H9 (cell line): ENCODE results near the gene GET4. TPM values are rescaled to one million over a fixed set of nuclear protein-coding genes. Genes with fewer than 3 reads are reported as not detected.

Source experiments
- DNase-seq: peaks from one replicate; pipeline ENCODE4 v3.0.0-alpha.2; 2017
- H2AFZ ChIP-seq: one replicate; pipeline ENCODE4 v1.6.1; 2013; ENCODE audit warnings: mild to moderate bottlenecking, low read length, control low read depth, moderate library complexity
- H2AK5ac ChIP-seq: 2 replicates; pipeline ENCODE4 v1.6.1; 2013; ENCODE audit warnings: low read length, control low read depth, mixed read lengths; ENCODE audit not compliant: insufficient read length
- H2BK120ac ChIP-seq: one replicate; pipeline ENCODE4 v1.6.1; 2013; ENCODE audit warnings: low read depth, mild to moderate bottlenecking, low read length, control low read depth, inconsistent platforms; ENCODE audit not compliant: poor library complexity, severe bottlenecking
- H2BK12ac ChIP-seq: 2 replicates; pipeline ENCODE4 v1.6.1; 2013; ENCODE audit warnings: low read length, control low read depth, mixed read lengths, low read depth; ENCODE audit not compliant: insufficient read length
- H2BK15ac ChIP-seq: 2 replicates; pipeline ENCODE4 v1.6.1; 2013; ENCODE audit warnings: low read depth, low read length, control low read depth
- H2BK20ac ChIP-seq: one replicate; pipeline ENCODE4 v1.6.1; 2013; ENCODE audit warnings: low read depth, mild to moderate bottlenecking, low read length, control low read depth, inconsistent platforms; ENCODE audit not compliant: poor library complexity, severe bottlenecking
- H2BK5ac ChIP-seq: 2 replicates; pipeline ENCODE4 v1.6.1; 2013; ENCODE audit warnings: low read length, control low read depth, mixed read lengths; ENCODE audit not compliant: insufficient read length
- H3K14ac ChIP-seq: 2 replicates; pipeline ENCODE4 v1.6.1; 2013; ENCODE audit warnings: low read length, control low read depth; ENCODE audit not compliant: insufficient read depth
- H3K18ac ChIP-seq: 2 replicates; pipeline ENCODE4 v1.6.1; 2013; ENCODE audit warnings: low read depth, mild to moderate bottlenecking, mixed read lengths, low read length, control low read depth; ENCODE audit not compliant: insufficient read length
- H3K23ac ChIP-seq: 2 replicates; pipeline ENCODE4 v1.6.1; 2013; ENCODE audit warnings: low read length, control low read depth, mixed read lengths, low read depth; ENCODE audit not compliant: insufficient read length
- H3K23me2 ChIP-seq: 2 replicates; pipeline ENCODE4 v1.6.1; 2013; ENCODE audit warnings: low read depth, mild to moderate bottlenecking, mixed read lengths, low read length, control low read depth; ENCODE audit not compliant: insufficient read length, poor library complexity, severe bottlenecking
- H3K27ac ChIP-seq: 2 replicates; pipeline ENCODE4 v1.5.1; 2013; ENCODE audit warnings: low read length, control low read depth, mixed read lengths, low read depth; ENCODE audit not compliant: insufficient read length
- H3K27me3 ChIP-seq: 2 replicates; pipeline ENCODE4 v1.6.1; 2013; ENCODE audit warnings: low read length, control low read depth, inconsistent platforms; ENCODE audit not compliant: insufficient read depth
- H3K4ac ChIP-seq: 2 replicates; pipeline ENCODE4 v1.6.1; 2013; ENCODE audit warnings: low read depth, mild to moderate bottlenecking, control low read depth, inconsistent platforms, low read length, moderate library complexity
- H3K4me1 ChIP-seq: 2 replicates; pipeline ENCODE4 v1.6.1; 2013; ENCODE audit warnings: low read length, control low read depth, inconsistent platforms; ENCODE audit not compliant: insufficient read depth
- H3K4me2 ChIP-seq: 2 replicates; pipeline ENCODE4 v1.6.1; 2013; ENCODE audit warnings: low read length, control low read depth, mixed read lengths; ENCODE audit not compliant: insufficient read length, insufficient read depth
- H3K56ac ChIP-seq: 2 replicates; pipeline ENCODE4 v1.6.1; 2013; ENCODE audit warnings: low read depth, mild to moderate bottlenecking, mixed read lengths, low read length, control low read depth; ENCODE audit not compliant: insufficient read length
- H3K79me1 ChIP-seq: 2 replicates; pipeline ENCODE4 v1.6.1; 2013; ENCODE audit warnings: low read depth, mild to moderate bottlenecking, moderate library complexity, low read length, control low read depth, inconsistent platforms; ENCODE audit not compliant: insufficient read depth, poor library complexity, severe bottlenecking
- H3K79me2 ChIP-seq: 2 replicates; pipeline ENCODE4 v1.6.1; 2013; ENCODE audit warnings: low read length, control low read depth, inconsistent platforms; ENCODE audit not compliant: insufficient read depth
- H3K9ac ChIP-seq: 2 replicates; pipeline ENCODE4 v1.6.1; 2013; ENCODE audit warnings: low read length, control low read depth, mixed read lengths; ENCODE audit not compliant: insufficient read length; ENCODE audit errors: extremely low read depth
- H3K9me3 ChIP-seq: one replicate; pipeline ENCODE4 v1.6.1; 2013; ENCODE audit warnings: low read depth, low read length, inconsistent platforms; ENCODE audit not compliant: control insufficient read depth
- H3T11ph ChIP-seq: one replicate; pipeline ENCODE4 v1.6.1; 2013; ENCODE audit warnings: mild to moderate bottlenecking, low read length, control low read depth, inconsistent platforms
- H4K20me1 ChIP-seq: one replicate; pipeline ENCODE4 v1.6.1; 2013; ENCODE audit not compliant: control insufficient read depth, insufficient read length, insufficient read depth
- H4K5ac ChIP-seq: 2 replicates; pipeline ENCODE4 v1.6.1; 2013; ENCODE audit warnings: low read depth, mild to moderate bottlenecking, mixed read lengths, low read length, control low read depth; ENCODE audit not compliant: insufficient read length
- H4K8ac ChIP-seq: replicated peaks from 2 replicates; pipeline ENCODE4 v1.6.1; 2013; ENCODE audit warnings: low read length, control low read depth, mixed read lengths, low read depth; ENCODE audit not compliant: insufficient read length
- H4K91ac ChIP-seq: 2 replicates; pipeline ENCODE4 v1.6.1; 2013; ENCODE audit warnings: low read depth, mild to moderate bottlenecking, moderate library complexity, mixed read lengths, low read length, control low read depth; ENCODE audit not compliant: insufficient read length
- H3K27ac Mint-ChIP-seq, 3 experiments: 2 replicates in 2 of 3; 3 replicates in 1 of 3; pipeline ENCODE4 v1.8.0; 2020 to 2021; ENCODE audit warnings: mixed read lengths in 3 of 3, mild to moderate bottlenecking in 1 of 3, moderate library complexity in 1 of 3
- H3K27me3 Mint-ChIP-seq: 2 replicates; pipeline ENCODE4 v1.8.0; 2021; ENCODE audit warnings: low read depth, mild to moderate bottlenecking, moderate library complexity, mixed read lengths
- H3K36me3 Mint-ChIP-seq, 3 experiments: 2 replicates in 2 of 3; 3 replicates in 1 of 3; pipeline ENCODE4 v1.8.0; 2020 to 2021; ENCODE audit warnings: low read depth in 3 of 3, mixed read lengths in 3 of 3; ENCODE audit not compliant: insufficient read depth in 1 of 3
- H3K4me1 Mint-ChIP-seq, 2 experiments: 2 replicates each; pipeline ENCODE4 v1.8.0; 2020; ENCODE audit warnings: mixed read lengths in 2 of 2
- H3K4me3 Mint-ChIP-seq, 2 experiments: 2 replicates in 1 of 2; 3 replicates in 1 of 2; pipeline ENCODE4 v1.8.0; 2020 to 2021; ENCODE audit warnings: mild to moderate bottlenecking in 2 of 2, mixed read lengths in 2 of 2, moderate library complexity in 1 of 2
- H3K9me3 Mint-ChIP-seq, 2 experiments: 2 replicates in 1 of 2; 3 replicates in 1 of 2; pipeline ENCODE4 v1.8.0; 2020; ENCODE audit warnings: mild to moderate bottlenecking in 2 of 2, mixed read lengths in 2 of 2, moderate library complexity in 1 of 2
- CTCF ChIP-seq: fragments of 200-600 bp; sonication (generic); conservative IDR thresholded peaks from 3 replicates; pipeline ENCODE4 v1.8.0; 2021; ENCODE audit warnings: antibody characterized with exemption, mild to moderate bottlenecking
- WGBS: extraction: QIAGEN DNeasy Blood & Tissue Kit; methylation state at CpG from one replicate; pipeline ENCODE4 v1.1.7; 2013; ENCODE audit warnings: missing lambda C conversion rate, low lambda C conversion rate, mixed read lengths; ENCODE audit not compliant: insufficient read length; ENCODE audit errors: extremely low coverage; 5-methylcytosine and 5-hydroxymethylcytosine counted together
- total RNA-seq: library from RNA; stranded (reverse); gene quantifications from 2 replicates; pipeline ENCODE4 v1.2.1, GENCODE V29; 2021

The GET4 gene
- total RNA-seq, 1 experiment from 2014 or later = 70.2 TPM

- H3K27ac ChIP-seq = no peak overlapping the region
- no peak overlapping the region for H3K9ac ChIP-seq
- no peak overlapping the region for H3K4me2 ChIP-seq
- H3K23me2 ChIP-seq = no peaks in the 10 kb centered on the region
- no peak overlapping the region for H3K18ac ChIP-seq
- no peak overlapping the region for H3K23ac ChIP-seq
- no peak overlapping the region for H3K4ac ChIP-seq
- TF ChIP-seq CTCF = no peak
- DNase-seq = no peak
- H3K79me1 ChIP-seq = peaks cover 9% of the 10 kb centered on the region
- Mint-ChIP-seq H3K4me3 (no peak overlapping the region), H3K27me3 (no peaks in the 10 kb centered on the region), H3K9me3 (peaks cover 0 to 3% of the 10 kb centered on the region in 2 experiments; a peak in 1 of 5 replicates), H3K4me1 (peaks cover 2 to 6% of the 10 kb centered on the region in 2 experiments; a peak in 1 of 4 replicates), H3K36me3 (peaks cover 21 to 40% (median 31%) of the 10 kb centered on the region in 3 experiments), H3K27ac (no peak overlapping the region; a peak in 1 of 7 replicates)
- H3K79me2 ChIP-seq = peaks cover 36% of the 10 kb centered on the region; the same call in 1 of the 2 replicates
- H2BK12ac ChIP-seq = no peak overlapping the region
- no peak overlapping the region for H2BK20ac ChIP-seq
- H3K9me3 ChIP-seq = no peaks in the 10 kb centered on the region
- H3K56ac ChIP-seq = no peak overlapping the region
- H2BK5ac ChIP-seq = no peak overlapping the region
- no peak overlapping the region for H2BK15ac ChIP-seq
- H4K5ac ChIP-seq = no peak overlapping the region
- no peak overlapping the region for H4K8ac ChIP-seq
- H2BK120ac ChIP-seq = no peak overlapping the region
- no peak overlapping the region for H2AFZ ChIP-seq
- H3T11ph ChIP-seq = no peak overlapping the region
- no peaks in the 10 kb centered on the region for H4K20me1 ChIP-seq
- H2AK5ac ChIP-seq = no peak overlapping the region
- H3K14ac ChIP-seq = no peak overlapping the region; the same call in 1 of the 2 replicates
- H4K91ac ChIP-seq = no peak overlapping the region
- H3K4me1 ChIP-seq = no peaks in the 10 kb centered on the region
- no peaks in the 10 kb centered on the region for H3K27me3 ChIP-seq
- WGBS = no CpG with 5 or more reads among the region's 30 CpGs
Observed at GRCh38 chr7:885893-886625, 9.7 kb downstream of the GET4 start.
